ENCODE results near the gene MAOA.
"Not testable (repeated sequence)": the region's sequence is repeated elsewhere in the genome, so short reads cannot be mapped to it uniquely, and the experiment has no call there.

Gene MAOA

DNA sequence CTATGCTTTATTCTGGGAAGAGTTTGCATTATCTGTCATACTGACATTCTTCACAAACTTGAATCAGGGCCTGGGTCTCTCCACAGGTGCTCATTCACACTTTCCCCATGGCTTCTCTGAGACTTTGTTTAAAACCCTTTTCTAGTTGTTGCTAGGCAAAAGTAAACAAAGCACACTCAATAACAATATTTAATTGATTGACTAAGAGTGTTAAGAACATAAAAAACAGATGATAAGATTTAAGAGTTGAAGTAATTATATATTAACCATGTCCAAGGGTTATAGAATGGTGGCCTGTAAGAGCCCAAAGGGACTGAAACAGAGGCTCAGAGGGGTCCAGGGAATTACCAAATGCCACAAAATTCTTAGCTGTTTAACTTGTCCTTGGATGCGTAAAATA is 7.1 kb downstream of the MAOA start:
- no peak for DNase-seq (ENCODE audit: low read depth in 2 of 2)

DNA sequence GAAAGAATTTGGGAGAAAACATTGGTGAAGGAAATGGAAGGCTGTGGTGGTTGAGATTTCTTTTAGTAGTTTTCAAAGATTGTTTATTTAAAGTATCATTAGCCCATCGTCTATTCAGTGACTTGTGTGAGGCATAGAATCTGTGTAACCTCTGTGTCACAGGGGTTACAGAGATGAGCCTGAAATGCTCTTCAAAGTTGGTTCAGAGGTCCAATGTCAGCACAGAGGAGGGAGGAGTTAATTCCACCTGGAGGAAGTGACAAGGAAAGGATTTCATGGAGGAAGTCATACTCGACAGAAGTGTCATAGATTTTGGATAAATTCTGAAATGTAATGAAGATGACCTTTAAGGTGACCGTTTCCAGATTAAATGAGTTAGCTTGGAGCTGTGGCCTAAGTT is 8.2 kb downstream of the MAOA start:
- no peak for DNase-seq (ENCODE audit: low read depth in 2 of 2)

DNA sequence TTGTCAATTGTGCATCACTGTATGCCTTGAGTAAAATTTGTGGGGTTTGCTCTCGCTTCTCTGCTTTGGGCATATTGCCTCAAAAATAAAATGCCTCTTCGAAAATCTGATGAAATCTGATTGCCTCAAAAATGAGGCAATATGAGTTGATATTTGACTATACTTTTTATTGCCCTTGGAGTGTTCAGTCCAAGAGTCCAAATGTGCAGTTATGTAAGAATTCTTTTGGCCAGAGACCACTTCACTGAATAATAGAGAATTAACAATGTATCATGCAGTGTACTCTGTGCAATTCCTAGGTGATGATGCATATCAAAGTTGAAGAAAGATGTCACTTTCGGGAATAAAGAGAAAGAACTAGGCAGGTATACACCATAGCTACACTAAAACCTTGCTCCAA is 8.6 kb downstream of the MAOA start:
- no peak for DNase-seq (ENCODE audit: low read depth in 2 of 2)

DNA sequence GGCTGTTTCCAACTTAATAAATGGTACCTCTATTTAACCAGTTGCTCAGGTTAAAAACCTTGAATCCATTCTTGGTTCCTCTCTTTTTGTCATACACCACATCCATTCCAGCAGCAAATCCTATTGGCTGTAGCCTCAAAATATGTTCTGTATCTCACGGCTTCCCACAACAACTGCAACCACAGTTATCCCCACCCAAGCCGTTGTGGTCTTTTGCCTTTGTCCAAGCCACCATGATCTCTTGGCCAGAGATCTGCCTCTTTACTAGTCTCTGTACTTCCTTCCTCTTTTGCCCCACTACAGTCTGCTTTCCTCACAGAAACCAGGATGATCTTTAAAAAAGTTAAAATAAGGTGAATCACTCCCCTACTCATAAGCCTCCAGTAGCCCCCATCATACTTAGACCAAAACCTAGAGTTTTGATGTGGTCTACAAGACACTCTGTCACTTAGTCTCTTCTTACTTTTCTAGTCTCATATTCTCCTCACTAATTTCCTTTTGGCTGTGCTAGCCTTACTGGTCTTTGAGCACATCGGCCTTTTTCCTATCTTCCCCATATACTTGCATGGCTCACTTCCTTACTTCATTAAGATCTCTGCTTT is 10.3 kb downstream of the MAOA start:
- DNase-seq (ENCODE audit: low read depth in 2 of 2): no peak

DNA sequence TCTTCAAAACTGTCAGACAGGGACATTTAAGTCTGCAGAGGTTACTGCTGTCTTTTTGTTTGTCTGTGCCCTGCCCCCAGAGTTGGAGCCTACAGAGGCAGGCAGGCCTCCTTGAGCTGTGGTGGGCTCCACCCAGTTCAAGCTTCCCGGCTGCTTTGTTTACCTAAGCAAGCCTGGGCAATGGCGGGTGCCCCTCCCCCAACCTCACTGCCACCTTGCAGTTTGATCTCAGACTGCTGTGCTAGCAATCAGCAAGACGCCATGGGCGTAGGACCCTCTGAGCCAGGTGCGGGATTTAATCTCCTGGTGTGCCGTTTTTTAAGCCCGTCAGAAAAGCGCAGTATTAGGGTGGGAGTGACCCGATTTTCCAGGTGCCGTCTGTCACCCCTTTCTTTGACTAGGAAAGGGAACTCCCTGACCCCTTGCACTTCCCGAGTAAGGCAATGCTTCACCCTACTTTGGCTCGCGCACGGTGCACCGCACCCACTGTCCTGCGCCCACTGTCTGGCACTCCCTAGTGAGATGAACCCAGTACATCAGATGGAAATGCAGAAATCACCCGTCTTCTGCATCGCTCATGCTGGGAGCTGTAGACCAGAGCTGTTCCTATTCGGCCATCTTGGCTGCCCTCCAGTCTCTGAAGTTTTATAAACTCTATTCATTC is 20.0 kb downstream of the MAOA start:
- DNase-seq (ENCODE audit: low read depth in 2 of 2): not testable (repeated sequence)

DNA sequence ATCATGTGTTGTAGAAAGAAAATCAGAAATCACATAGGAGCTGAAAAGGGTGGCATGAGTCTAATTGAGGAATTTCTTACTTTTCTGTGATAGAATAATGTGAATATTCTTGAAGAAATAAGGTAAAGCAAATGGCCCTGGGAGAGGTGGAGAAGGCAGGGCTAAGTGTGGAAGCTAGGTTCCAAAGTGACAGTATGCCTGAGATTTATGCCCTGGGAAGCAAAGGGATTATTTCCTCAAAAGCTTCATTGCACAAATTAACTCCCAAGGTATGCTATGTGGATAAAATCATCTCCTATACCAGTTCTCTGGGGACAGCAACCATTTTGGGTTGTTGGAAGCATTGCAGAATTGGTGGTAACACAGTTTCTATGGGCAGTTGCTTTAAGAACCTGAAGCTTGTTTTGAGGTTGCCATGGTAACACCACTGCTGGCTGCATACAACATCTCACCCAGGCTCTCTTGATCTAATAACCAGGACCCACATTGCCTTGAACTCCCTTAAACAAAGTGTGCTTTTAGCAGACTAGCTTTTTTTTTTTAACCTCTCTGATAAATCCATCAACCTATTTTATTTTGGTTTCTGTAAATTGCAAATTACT is 21.0 kb downstream of the MAOA start:
- DNase-seq (ENCODE audit: low read depth in 2 of 2): no peak

DNA sequence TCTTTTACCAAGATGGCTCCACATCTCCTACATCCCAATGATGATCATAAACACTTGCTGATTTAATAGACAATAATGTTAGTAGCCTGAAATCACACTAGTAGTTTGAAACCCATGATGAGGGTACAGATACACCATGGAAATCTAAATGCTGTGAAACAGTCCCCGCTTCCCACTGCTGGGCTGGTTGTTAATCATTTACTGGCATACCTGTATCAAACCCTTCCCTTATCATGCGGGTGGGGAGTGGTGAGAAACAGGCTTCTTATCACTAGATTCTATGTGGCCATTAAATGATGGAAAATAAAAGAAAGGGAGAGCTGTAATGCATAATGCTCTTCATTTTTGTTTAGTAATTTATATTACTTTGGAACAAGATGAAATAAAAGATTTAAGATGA is 21.9 kb downstream of the MAOA start:
- no peak for DNase-seq (ENCODE audit: low read depth in 2 of 2)

DNA sequence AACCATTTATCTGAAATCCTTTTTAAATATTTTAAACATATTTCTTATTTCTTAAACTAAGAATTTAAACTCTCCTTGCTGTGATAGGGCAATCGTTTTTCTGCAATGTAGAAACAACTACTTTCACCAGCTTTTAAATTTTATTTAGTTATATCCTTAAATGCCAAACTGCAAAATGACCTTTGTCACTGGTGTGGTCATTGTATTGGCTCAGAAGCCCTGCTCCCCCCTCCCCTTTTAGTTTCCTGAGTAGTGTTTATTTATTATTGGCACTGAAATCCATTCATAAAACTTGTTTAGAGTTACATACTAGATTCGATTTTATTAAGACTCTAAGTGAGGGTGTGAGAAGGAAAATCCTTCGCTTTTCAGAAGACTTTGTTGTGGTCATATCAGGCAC is 23.0 kb downstream of the MAOA start:
- no peak for DNase-seq (ENCODE audit: low read depth in 2 of 2)

DNA sequence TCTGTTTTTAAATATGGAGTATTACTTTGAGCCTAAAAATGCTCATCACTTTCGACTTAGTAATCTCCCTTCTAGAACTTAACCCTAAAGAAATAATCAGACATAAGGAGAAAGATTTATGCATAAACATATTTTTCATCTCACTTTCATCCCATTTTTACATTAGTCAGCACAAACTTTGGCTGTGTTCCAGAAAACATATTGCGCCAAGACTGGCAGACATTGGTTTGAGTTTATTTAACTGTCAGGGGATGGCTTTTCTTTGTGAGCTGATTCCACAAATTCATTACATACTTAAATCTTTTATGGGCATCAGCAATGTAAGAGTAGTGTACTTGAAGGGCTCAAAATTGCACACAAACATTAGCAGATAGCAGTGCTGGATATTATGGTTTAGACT is 23.7 kb downstream of the MAOA start:
- DNase-seq (ENCODE audit: low read depth in 2 of 2): no peak

DNA sequence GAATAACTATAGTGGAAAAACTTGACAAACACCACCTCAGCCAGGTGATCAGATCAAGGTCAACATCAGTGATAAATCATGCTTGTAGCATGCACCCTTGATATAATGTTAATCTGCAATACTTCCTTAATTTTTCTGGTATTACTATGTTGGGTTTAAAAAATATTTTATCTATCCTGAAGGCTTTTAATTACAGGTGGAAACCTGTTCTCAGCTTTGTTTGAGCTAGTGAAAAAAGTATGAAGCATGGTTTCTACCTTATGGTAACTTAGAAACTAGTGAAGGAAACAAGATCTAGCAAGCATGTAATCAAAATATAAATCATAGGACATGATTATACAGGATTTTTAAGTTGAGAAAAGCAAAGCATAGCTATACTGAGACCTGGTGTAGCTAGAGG is 26.6 kb downstream of the MAOA start:
- DNase-seq (ENCODE audit: low read depth in 2 of 2): no peak

DNA sequence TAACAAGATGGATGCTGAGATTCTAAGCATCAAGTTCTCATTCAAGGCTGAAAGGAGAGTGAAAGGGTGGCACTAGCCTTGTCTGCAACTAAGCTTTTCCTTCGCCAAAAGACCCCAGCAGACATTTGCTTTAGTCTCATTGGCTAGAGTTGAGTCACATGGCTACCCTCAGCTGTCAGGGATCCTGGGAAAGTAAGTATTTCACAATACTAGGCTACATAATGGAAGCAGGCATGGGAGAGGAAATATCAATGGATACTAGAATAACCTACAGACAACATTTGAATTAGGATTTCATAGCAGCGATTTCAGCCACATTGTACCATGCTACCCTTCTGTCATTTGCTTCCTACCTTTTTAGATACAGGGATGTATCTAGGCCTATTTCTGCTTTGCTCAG is 29.1 kb downstream of the MAOA start:
- DNase-seq (ENCODE audit: low read depth in 2 of 2): no peak

DNA sequence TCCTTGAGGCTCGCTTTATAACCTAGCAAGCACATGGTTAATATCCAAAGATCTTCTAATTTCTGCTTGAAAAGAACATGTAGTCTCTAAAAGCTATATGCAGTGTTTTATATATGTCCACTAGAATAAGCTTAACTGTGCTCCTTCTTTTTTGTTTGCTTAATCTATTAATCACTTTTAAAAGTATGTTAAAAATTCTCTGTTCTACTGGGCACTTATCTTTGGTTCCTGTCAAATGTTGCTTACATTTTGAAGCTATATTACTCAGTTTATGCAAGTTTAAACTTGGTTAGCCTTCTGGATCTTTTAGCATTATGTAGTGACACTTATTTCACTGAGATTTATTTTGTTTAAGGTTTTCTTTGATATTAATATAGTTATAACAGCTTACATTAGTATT is 32.5 kb downstream of the MAOA start:
- DNase-seq (ENCODE audit: low read depth in 2 of 2): no peak

DNA sequence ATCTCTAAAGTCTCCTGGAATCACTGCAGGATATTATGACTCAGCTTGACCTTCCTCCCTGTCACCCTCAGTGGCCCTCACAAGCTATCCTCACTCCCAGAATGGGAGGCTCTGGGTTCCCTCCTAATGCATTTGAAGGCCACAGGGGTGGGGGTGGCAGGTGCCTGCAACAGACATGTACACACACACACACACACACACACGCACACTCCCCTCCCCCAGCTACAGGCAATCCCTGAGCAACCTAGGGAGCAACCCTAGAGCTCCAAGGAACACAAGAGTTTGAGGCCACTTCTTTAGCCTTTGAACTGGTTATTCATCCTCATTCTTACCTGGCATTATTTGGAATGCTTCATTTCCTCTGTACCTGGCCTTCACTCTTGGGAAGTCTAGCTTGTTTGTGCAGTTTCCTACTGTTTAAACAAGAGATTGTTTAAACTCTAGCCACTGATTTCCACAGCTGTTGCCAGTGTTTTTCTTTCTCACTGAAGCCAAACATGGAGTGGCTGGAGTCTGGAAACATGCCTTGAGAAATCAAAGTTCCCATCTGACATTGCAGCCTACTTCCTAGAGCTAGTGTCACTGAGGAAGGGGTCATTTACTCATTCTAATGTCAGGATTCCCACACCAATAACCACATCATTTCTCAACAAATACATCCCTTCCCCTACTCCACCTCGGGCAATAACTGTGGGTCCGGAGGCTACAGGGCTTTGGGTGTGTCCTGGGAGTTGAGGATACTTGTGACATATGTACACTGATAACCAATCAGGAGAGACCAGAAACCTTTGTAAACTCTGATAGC is 37.7 kb downstream of the MAOA start:
- DNase-seq (ENCODE audit: low read depth in 2 of 2): no peak

DNA sequence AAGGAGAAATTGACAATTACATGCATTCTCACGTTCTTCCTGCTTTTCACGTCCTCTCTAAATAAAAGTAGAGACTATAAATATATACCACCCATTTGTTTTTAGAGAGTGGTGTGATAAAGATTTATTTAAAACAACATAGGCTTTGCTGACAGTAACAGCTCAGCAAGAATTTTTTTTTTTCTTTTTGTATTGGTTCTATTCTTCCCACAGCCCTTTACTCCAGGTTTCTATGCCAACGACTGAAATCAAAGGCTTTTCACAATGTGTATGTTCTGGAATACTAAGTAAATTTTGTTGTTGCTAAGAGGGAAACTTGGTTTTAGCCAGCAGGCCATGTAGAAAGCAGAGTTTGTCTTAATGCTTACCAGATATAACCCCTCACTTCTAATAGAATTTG is 43.4 kb downstream of the MAOA start:
- DNase-seq (ENCODE audit: low read depth in 2 of 2): no peak

DNA sequence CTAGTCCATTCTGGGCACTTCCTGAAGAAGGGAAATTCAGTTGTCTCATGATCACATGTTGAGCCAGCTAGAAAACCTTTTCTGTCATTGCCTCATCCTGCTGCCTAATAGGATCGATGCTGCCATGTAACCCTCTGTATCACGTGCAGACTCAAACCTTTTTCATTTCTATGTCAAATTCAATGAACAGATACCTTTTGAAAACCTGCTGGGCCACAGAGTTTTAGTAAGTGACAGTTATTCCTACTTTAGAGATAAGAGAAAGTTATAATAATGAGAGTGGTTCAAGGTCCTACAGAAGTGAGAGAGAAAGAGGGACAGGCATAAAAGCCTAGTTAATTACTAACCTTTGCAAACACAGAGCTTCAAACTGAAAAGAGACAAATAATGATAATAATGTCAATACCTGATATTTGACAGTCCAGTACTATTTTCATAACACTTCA is 46.0 kb downstream of the MAOA start:
- no peak for DNase-seq (ENCODE audit: low read depth in 2 of 2)

DNA sequence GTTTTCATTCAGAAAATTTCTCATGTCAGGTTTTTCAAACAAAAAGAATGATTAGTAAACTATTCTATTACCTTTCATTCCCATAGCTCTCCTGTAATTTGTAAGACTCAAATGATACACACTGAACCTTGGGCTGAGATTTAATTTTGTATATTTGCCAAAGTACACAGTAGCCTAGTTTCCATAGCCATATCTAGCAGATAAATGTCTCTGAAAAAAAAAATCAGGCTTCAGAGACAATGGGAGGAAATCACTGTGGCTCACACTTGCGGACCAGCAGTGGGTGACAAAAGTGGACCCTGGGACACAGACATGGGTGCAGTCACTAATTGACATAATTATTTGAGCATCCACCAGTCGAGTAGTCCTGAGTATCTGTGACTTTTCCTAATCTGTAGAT is 46.6 kb downstream of the MAOA start:
- no peak for DNase-seq (ENCODE audit: low read depth in 2 of 2)

DNA sequence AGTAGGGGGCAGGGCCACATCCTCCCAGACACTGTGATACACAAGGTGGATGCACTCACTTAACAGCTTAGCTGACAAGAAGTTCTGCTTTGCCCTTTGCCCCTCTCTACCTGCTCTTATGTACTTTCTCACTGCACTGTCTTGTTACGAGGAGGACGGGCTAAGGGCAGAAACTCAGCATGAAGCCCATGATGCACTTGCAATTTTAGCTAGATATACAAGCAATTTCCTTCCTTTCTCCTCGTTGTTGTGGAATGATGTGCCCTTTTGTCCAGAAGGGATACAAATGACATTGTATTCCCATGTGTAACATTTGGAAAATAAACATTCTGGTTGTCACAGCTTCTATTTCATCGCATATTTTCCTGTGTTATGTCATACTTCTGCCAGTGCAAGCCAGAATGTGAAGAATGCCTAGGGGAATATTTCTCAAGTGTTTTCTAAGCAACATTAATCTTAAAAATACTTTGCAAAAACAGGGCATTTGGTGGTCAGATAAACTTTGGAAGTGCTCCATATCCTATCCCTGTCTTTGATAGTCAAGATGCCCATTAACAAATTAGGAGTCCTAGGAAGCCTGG is 47.2 kb downstream of the MAOA start:
- DNase-seq (ENCODE audit: low read depth in 2 of 2): no peak

DNA sequence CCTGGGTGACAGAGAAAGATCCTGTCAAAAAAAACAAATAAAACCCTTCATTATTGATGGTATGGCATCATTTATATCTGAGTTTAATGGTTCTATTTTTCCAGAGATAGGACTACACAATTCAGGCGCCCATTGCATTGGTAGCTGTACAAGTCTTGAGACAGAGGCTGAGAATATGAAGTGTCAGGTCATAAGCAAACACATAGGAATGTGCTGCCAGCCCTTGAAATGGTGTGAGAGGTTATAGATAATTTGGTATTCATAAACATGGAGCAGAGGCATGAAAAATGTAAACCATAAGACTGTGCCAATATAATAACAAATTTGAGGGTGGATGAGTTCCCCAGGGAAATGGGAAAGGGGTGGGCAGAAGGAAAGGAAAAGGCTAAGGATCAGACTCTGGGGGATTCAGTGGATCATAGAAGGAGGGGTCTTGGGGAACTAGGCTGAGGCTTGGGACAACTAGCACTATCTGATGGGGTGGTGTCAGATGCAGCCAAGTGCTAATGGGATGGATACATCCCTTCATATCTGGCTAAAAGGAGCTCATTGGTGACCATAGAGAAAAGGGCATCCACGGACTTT is 50.8 kb downstream of the MAOA start:
- no peak for DNase-seq (ENCODE audit: low read depth in 2 of 2)

DNA sequence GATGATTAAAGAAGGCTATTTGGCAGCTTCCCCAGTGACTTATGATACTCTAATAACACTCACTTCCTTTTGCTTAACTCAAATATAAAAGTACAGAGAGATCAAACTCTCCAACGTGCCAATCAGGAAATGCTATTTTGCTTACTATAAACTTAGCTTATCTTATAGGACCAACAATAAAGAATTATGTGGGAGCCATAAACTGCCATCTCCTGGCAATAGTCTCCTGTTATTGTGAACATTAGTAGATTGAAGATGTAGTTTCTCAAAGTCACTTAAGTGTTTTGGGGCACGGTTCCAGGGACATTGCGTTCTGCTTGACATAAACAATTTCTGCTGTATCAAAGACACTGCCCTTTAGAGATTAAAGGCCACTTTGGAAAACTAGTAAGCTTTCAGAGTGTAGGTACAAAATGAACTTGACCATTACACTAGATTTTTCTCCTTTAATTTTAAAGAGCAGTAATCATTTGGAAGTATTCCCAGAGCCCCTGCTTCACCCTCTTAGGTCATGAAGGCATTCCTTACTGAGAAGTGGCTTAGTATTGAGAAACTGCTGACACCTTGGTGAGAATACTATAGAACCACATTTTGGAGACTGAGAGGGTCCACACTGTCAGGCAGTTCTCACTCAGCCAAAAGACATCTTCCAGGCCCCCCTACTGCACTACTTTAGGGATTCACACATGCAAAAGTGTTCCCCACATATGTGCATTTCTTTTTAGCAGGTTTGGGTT is 51.9 kb downstream of the MAOA start:
- DNase-seq (ENCODE audit: low read depth in 2 of 2): no peak

DNA sequence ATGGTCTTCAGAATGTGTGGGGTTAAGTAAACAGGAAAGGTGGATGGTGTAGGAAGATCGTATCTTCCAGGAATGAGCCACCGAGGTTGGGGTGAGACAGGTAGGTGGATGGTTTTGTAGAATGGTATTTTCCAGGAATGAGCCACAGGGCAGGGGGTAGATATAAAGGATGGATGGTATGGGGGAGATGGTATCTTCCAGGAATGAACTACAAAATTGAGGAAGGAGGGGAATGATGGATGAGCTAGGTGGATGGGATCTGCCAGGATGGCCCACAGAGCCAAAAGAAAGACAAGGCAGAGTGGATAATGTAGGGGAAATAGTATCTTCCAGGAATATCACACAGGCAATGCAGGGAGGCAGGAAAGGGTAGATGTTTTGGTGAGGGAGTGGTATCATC is 60.0 kb downstream of the MAOA start:
- DNase-seq (ENCODE audit: low read depth in 2 of 2): no peak

DNA sequence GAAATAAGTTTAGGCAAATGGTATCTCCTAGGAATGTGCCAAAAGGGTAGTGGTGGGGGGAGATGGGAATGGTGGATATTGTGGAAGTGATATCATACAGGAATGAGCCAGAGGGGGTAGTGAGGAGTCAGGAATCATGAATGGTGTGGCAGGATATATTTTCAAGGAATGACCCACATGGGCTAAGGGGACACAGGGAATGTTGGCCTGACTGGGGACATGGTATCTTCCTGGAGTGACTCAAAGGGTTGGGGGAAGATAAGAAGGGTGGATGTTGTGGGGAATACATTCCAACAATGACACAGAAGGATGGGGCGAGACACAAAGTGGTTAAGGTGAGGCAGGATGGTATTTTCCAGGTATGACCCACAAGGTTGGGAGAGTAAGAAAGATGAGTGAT is 60.6 kb downstream of the MAOA start:
- DNase-seq (ENCODE audit: low read depth in 2 of 2): no peak
